ENCODE measurements around the gene TNRC18.
"Not testable (repeated sequence)": the region's sequence is repeated elsewhere in the genome, so short reads cannot be mapped to it uniquely, and the experiment has no call there.

TNRC18 gene

DNA sequence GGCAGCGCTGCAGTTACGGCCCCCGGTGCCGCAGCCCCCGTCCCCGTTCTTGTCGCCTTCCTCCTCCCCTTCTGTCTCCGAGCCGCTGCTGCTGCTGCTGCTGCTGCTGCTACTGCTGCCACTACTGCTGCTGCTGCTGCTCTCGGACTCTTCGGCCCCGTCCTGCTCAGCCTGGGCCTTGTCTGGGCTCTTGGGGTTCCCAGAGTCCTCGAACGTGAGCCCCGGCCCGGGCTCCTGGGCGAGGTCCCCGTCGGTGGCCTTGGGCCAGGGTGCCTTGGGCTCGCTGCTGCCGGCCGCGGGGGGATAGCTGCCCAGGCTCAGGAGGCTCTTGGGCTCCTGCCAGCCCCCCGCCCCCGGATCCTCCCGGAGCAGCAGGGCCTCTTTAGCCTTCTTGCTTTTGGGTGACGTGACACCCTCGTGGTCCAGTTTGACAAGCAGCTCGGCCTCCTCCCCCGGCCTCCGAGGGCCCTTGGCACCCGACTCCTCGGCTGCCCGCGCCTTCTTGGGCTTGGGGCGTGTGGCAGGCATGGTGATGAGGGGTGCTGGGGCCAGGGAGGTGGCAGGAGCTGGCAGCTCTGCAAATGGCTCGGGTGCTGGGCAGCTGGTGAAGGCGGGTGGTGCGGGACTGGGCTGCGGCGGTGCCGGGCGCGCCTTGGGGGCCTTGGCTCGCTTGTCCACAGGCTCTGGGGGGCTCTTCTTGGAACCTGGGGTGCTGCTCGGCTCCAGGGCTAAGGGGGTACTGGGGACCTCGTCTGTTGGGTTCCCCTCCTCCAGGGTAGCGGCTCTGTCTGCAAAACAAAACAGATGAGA lies 110.4 kb downstream of the TNRC18 start:
- not testable (repeated sequence) for DNase-seq

DNA sequence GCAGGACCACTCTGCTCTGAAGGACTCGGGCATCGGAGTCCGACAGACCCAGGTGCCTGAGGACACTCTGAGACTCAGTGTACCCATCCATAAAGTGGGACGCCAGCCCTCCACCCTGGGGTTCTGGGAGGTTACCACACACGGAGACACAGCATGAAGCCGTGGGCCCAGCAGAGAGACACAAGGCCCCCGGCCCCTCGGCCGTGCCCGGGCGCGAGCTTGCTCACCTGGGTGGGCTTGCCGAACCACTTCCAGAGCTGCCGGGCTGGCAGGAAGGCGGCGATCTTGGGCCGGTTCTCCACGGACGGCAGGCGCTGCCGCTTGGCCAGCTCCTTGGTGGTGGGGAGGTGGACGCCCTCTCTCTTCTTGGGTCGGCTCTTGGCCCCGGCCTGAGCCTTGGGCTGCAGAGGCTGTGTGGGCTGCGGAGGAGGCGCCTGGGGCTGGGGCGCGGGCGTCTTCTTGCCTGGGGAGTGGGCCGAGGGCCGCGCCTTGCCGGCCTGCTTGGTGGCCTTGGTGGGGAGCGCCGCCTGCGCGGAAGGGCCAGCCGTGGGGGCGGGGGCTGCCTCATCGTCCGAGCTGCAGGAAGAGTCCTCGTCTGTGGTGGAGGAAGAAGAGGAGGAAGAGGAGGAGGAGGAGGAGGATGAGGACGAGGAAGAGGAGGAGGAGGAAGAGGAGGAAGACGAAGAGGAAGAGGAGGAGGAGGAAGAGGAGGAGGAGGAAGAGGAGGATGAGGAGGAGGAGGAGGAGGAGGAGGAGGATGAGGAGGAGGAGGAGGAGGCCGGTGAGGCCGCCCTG lies 111.2 kb downstream of the TNRC18 start:
- not testable (repeated sequence) for DNase-seq

DNA sequence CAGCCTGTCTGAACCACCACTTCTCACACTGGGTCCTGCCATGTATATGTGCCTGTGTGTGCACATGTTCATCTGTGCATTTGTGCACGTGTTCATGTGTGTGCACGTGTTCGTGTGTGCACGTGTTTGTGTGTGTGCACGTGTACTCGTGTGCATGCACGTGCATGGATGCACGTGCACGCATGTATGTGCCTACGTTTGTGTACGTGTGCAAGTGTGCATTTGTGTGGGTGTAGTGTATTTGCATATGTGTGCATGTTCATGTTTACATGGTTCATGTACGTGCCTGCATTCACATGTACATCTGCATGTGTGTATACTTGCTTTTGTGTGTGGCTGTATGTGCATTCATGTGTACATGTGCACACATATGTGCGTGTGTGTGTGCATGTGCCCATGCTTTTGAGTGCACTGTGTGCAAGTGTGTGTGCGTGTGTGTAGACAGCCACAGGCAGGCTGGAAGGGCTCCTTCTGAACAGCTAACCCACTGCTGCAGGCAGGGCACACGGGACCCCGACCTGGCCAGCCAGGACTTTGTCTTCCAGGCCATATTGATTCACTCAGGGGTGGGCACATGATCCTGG lies 112.7 kb downstream of the TNRC18 start:
- no peak for DNase-seq

DNA sequence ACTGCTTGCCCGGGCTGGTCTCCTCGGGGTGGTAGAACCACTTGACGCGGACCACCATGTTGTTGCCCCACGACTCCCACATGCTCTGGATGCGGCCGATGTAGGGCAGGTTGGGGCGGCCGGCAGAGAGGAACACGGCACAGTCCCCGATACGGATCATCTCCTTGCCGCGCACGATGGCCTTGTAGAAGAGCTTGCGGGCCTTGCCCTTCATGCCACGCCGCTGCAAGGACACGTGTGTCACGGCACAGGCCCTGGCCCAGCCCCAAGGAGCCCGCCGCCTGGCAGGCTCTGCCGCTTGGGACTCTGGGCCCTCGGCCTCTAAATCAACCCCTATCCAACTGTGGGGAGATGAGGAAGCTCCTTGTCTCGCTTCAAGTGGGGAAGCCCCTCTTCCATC lies 114.5 kb downstream of the TNRC18 start:
- no peak for DNase-seq

DNA sequence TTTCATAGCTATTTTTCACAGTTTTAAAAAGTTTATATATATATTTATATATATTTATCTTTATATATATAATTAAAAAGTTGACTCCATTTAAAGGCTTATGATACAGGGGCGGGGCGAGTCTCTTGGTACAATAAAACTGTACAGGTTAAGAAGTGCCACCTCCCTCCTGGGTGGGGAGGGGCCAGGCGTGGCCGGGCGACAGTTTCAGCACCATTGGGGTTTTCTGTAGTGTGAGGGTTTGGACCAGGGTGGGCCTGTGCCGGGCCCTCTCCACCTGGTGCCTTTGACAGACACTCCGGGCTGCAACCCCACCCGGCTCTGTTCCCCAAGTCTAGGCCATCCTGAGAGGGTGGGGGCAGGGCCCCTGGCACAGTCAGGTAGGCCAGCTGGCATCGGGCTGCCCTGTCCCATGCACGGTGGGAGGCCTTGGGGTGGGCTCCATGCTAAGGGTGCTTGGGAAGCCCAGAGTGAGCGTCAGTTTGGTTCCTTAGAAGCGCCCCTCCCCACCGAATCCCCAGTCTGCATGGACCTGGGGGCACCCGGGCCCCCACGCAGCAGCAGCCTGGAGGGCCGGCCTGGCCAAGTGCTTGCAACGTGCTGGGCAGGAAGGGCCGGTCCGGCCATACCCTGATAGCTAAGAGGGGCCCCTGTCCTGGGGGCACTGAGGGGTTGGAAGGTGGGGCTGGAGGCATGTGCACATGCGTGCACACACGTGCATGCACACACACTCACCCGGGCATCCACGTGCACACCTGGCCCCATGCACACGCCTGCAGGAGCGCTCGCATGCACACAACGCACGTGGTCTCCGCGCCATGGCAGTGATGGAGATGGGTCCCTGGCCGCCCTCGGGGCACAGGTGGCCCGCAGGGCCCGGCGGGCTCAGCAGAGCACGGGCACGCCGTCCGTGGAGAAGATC lies 116.2 kb downstream of the TNRC18 start:
- not testable (repeated sequence) for DNase-seq

DNA sequence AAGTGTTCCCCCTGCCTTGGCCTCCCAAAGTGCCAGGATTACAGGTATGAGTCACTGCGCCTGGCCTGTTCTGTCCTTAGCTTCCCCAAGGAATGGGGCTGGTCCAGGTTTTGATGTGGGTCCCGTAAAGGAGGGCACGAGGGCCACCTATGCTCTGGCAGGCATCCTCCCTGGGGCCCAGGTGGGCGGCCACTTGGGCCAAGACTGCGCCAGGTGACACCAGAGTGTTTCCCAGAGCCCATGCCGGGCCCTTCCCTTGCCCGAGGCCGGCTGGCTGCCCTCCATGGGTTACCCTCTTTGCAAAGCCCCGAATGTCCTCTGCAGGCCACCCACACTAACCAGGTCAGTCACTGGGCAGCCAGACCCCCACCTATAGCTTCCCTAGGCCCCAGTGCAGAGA lies 118.6 kb downstream of the TNRC18 start:
- DNase-seq: not testable (repeated sequence)

DNA sequence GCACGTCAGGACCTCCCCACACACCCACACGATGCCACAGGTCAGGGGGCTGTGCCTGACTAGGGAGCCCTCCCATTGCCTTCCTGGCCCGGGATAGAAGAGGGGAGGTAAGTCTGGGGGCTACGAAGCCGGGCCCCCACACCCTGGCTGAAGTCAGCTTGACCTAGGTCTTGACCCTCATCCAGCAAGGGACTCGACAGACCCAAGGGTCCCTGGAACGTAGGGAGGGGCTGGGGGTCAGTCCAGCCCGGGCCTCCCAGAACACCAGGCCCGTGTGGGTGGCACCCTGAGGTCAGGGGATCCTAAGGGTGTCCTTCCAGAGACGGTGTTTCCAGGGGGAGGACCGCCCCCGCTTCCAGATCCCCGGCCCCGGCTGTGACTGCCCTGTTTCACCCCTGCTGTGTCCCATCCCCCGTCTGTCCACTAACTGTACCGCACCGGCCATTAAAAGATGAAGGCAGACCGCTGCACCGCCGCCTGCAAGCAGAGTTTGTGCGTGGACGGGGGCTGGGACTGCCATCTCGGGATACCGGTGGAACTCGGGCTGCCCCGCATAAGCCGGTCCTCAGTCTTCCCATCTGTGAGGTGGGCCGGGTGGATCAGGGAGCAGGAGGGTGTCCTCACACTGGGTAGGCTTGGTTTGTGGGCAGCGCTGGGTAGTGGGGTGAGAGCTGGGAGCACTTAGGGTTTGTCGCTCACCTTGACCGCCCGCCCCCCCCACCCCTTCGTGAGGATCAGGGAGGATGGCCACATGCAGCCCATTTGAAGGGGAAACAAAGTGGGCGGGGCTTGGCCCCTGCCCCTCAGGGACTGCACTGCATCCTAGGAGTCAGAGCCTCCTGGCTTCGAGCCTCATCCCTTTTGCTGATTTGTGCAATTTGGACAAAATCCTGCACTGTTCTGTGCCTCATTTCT lies 119.8 kb downstream of the TNRC18 start:
- no peak for DNase-seq

DNA sequence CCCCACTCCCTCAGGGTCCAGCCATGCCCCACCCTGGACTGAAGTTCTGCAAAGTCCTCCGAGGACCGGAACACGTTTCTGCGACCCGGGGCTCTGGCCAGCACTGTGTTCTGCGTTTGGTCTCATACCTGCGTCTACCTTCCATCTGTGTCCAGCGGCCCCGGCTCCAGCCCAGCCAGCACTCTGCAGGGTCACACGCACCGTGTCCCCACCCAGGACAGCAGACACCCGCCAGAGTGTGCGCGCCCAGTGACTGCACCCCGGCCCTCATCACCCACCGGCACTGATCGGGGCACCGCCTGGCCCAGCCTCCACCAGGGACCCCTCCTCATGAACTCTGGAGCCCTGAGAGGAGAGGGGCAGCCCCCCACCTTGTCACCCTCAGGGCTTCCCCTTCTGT lies 120.6 kb downstream of the TNRC18 start:
- DNase-seq: no peak

DNA sequence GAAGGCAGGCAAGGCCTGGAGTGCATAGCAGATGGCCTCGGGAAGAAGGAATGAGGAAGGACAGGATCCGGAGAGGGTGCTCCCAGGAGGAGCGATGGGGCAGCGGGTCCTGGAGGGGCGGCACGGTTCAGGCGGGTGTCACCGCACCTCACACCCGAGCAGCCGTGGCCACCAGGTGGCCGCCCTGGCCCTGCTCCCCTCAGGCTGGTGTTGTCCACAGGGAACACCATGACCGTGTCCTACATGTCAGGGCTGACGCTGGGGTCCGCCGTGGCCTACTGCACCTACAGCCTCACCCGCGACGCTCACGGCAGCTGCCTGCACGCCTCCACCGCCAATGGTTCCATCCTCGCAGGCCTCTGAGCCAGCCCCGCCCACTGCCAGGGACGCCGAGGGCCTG lies 121.1 kb downstream of the TNRC18 start:
- no peak for DNase-seq

DNA sequence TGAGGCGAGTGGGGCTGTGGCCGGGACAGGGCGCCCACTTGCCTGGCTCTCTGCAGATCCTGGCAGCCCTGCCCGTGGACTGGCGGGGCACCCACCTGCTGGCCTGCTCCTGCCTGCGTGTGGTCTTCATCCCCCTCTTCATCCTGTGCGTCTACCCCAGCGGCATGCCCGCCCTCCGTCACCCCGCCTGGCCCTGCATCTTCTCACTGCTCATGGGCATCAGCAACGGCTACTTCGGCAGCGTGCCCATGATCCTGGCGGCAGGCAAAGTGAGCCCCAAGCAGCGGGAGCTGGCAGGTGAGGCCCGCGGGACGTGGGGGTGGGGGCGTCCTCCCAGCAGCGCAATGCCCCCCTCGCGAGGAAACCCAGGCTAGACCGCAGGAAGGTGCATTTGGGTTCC lies 123.3 kb downstream of the TNRC18 start:
- no peak for DNase-seq

DNA sequence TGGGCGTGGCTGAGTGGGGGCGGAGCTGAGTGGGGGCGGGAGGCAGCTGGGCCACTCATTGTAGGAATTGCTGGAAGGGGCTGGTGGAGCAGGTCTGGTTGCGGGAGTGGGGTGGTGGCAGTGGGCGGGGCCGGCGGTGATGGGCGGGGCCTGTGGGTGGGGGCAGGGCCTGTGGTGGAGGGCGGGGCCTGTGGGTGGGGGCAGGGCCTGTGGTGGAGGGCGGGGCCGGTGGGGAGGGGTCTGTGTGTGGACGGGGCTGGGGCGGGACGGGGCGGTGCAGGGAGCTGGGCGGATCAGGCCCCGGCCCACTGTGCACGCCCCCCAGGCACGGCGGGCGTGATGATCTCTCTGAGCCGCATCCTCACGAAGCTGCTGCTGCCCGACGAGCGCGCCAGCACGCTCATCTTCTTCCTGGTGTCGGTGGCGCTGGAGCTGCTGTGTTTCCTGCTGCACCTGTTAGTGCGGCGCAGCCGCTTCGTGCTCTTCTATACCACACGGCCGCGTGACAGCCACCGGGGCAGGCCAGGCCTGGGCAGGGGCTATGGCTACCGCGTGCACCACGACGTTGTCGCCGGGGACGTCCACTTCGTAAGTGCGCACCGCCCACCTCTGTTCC lies 126.9 kb downstream of the TNRC18 start:
- no peak for DNase-seq

DNA sequence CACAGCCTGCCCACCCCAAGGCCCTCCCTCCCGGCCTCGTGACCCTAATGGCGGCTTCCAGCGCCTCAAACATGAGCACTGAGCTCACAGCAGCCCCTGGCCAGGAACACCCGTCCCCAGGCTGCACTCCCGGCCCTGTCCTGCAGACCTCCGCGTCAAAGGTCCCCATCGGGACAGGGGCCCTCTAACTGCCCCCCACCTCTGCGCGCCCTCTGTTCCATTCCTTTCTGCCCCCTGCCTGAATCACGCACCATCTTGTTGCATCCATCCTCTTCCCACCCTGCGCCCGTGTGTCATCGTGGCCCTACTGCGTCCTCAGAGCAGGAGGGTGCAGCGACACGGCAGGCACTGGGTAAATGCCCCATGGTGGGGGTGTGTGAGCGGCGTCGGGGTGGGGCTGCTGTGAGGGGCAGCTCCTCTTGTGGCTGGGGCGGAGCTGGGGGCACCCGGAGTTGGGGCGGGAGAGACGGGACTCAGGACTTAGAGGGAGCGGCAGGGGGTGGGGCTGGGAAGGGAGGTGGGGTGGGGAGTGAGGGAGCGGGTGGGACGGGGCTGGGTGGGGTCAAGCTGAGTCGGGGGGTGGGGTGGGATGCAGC lies 127.5 kb downstream of the TNRC18 start:
- DNase-seq: no peak

DNA sequence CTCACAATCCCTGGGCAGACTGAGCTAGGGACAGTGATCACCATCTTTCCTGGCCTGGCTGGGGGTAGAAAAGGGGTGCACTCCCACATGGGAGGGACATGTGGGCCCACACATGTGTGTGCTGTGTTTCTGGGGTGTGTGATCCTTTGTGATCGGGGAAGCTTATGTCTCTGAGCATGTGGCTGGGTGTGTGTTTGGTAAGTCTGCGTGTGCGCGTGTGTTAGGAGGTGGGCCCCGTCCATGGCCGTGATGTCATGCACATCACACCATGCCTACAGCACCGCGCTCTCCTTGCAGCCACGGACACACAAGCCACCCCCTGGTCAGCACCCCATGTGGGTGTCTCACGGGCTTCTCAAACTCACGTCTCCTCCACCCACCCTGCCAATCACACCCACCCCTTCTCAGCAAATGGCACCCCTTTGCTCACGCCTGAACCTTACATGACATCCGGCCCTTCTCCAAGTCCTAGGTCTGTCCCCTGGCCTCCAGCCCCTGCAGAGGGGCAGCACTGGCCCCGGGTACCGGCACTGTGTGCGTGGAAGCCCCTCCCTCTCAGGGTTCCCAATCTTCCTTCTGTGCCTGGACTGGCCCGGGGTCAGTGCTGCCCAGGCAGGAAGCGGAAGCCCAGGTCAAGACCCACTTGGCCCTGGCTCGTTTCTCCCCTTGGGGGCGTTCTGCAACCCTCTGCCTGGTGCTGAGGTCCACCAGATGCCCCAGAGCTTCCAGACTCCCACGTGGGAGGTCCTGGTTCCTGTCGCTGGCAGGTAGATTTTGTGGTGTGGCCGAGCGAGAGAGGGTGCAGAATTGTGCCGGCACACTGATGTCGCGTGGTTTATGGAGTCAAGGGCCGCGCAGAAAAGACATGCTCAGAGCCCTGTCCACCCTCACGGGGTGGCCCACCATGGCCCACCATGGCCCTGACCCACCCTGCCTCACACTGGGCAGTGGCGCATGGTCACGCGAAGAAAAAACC lies 128.3 kb downstream of the TNRC18 start:
- no peak for DNase-seq

DNA sequence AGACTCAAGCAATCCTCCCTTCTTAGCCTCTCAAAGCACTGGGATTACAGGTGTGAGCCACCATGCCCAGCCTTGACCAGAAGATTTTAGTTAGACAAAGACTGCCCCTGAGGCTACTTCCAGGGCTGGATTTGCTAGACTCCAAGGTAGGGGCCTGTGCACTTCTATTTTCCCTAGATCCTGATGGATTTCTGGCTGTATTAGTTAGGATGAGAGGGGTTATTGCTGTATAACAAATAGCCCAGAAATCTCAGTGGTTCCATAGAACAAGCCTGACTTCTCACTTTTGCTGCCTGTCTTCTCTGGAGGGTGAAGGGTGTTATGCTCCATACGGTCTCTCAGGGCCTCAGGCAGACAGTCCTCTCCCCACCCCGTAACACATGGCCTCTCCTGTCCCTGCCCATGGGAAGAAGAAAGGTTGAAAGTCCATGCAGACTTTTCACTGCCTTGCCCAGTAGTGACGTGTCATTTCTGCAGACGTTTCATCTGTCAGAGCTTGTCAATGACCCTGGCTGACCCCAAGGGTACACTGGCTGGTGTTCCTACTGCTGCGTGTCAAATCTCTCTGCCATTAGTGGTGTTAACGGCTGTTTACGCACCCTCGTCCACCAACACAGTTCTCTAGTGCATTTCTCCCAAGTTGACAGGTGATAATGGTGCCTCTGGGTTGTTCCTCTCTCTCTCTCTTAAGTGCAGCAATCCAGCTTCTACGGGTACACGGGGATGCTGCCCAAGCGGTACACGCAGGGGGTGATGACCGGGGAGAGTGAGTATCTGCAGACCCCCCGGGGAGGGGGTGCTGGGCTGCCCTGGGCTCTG lies 129.3 kb downstream of the TNRC18 start:
- no peak for DNase-seq

DNA sequence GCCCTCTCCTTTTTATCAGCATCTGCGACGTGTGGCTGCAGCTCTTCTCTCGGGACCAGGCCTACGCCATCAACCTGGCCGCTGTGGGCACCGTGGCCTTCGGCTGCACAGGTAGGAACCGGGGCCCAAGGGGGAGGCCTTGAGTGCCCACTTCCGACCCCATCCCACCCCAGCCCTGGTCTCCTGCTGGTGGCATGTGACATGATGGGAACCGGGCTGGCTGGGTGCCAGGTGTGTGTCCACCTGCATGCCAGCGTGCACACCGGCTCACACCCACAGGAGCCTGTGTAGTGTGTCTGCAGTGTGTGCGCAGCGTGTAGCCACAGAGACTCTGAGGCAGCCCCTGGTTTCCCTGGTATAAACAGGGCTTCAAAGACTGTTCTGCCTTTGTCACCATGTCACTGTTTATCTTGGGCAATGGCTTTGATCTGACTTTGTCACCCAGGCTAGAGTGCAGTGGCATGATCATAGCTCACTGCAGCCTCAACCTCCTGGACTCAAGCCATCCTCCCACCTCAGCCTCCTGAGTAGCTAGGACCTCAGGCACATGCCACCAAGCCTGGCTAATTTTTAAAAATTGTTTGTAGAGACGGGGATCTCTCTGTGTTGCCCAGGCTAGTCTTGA lies 131.8 kb downstream of the TNRC18 start:
- not testable (repeated sequence) for DNase-seq

DNA sequence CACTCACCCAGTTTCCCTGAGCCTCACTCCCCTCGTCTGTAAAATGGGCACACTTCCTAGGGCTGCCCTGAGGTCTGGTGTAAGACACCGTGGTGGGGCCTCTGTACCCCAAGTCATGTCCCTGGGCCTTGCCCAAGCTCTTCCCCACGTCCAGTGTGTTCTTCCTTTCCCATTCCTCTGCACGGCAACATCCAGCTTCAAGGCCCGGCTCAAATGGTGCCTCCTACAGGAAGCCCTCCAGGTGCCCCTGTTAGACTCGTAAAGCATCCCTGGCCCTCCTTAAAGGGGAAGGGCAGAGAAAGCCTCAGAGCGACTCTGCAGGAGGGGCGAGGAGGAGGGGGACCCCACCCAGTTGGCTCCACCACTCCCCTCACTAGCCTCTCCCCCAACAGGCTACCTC lies 132.3 kb downstream of the TNRC18 start:
- no peak for DNase-seq

DNA sequence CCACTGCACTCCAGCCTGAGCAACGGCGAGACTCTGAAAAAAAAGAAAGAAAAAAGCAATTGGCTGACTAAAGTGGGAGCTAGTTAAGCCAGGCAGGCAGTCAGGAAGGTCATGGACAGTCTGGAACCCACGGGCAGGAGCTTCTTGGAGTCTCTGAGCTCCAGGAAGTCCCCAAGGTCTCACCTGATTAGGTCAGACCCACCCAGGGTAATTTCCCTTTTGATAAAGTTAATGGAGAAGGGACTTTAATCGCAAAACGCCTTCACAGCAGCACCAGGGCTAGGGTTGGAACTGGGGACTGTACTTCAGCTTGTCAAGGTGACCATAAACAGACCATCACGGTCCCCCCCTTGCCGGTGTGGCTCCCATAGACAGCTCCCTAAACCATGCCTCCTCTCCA lies 134.3 kb downstream of the TNRC18 start:
- DNase-seq: no peak

DNA sequence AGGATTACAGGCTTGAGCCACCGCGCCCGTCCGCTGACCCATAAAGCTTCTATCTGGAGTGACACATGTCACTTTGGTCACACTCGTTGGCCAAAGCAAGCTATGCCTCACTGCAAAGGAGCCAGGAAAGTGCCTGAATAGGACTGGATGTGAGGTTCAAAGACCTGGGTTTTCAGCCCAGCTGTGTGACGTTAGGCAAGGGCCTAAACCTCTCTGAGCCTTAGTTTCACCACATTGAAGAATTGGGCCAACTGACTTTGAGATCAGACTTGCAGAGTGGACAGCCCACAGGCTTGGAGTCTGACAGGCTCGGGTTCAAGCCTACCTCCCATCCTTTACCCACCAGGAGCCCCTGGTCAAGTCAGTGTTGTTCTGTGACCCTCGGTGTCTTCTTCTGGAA lies 135.1 kb downstream of the TNRC18 start:
- not testable (repeated sequence) for DNase-seq

All from NCI-H524 (cell line).